A673 (cell line): ENCODE data around the gene RIMKLA. TPM values are rescaled to one million over a fixed set of nuclear protein-coding genes. Genes with fewer than 3 reads are reported as not detected.

Experiments
- BruUV-seq: library from RNA; stranded (reverse); fragments of 400-500 nt; replicated peaks from 2 replicates; lab custom pipeline; 2021; lab: Mats Ljungman, UMichigan
- CTCF ChIA-PET: fragments of 300-600 bp; sonication (Branson Sonifier 250); formaldehyde crosslinking; loops from one replicate; lab custom pipeline; 2022; ENCODE audit warnings: antibody characterized with exemption; lab: Charles Lee
- POLR2A ChIA-PET: fragments of 300-600 bp; sonication (Branson Sonifier 250); formaldehyde crosslinking; loops from one replicate; lab custom pipeline; 2022; ENCODE audit warnings: antibody characterized with exemption; ENCODE audit not compliant: low non-redundant PET; lab: Charles Lee
- DNase-seq: peaks from one replicate; pipeline ENCODE4 v3.0.0-alpha.2; 2015; ENCODE audit warnings: low spot score
- H3K27ac ChIP-seq: fragments of 200-600 bp; sonication (generic); 2 replicates; pipeline ENCODE4 v1.5.1; 2016; ENCODE audit warnings: mixed run types, low read depth, mild to moderate bottlenecking, mixed read lengths, antibody characterized with exemption, low read length; ENCODE audit not compliant: poor library complexity, severe bottlenecking
- H3K27me3 ChIP-seq: fragments of 200-600 bp; sonication (generic); replicated peaks from 2 replicates; pipeline ENCODE4 v1.6.1; 2017; ENCODE audit warnings: mixed run types, low read depth, mild to moderate bottlenecking, mixed read lengths, antibody characterized with exemption, low read length; ENCODE audit not compliant: insufficient read depth, poor library complexity
- H3K36me3 ChIP-seq: fragments of 200-600 bp; sonication (generic); 2 replicates; pipeline ENCODE4 v1.6.1; 2016; ENCODE audit warnings: mixed run types, mild to moderate bottlenecking, mixed read lengths, antibody characterized with exemption, low read length; ENCODE audit not compliant: insufficient read depth, poor library complexity, severe bottlenecking
- H3K4me1 ChIP-seq: fragments of 200-600 bp; sonication (generic); 2 replicates; pipeline ENCODE4 v1.6.1; 2017; ENCODE audit warnings: mixed run types, mild to moderate bottlenecking, mixed read lengths, antibody characterized with exemption, low read length; ENCODE audit not compliant: insufficient read depth, poor library complexity, severe bottlenecking
- H3K4me3 ChIP-seq: fragments of 200-600 bp; sonication (generic); 2 replicates; pipeline ENCODE4 v1.5.1; 2016; ENCODE audit warnings: low read depth, mixed run types, mild to moderate bottlenecking, mixed read lengths, low read length; ENCODE audit not compliant: poor library complexity, severe bottlenecking
- H3K9me3 ChIP-seq: fragments of 200-600 bp; sonication (generic); 2 replicates; pipeline ENCODE4 v1.6.1; 2016; ENCODE audit warnings: mixed run types, low read depth, mild to moderate bottlenecking, mixed read lengths, antibody characterized with exemption, low read length; ENCODE audit not compliant: poor library complexity, severe bottlenecking
- CTCF ChIP-seq: fragments of 300-800, 200-600 bp; sonication (generic); conservative IDR thresholded peaks from 2 replicates; pipeline ENCODE4 v1.5.1; 2017; ENCODE audit warnings: low read depth, mild to moderate bottlenecking, antibody characterized with exemption, low read length, moderate library complexity, mixed read lengths
- EZH2 ChIP-seq: fragments of 200-600 bp; sonication (generic); IDR thresholded peaks from 2 replicates; pipeline ENCODE4 v1.6.1; 2017; ENCODE audit warnings: borderline replicate concordance, low read depth, mild to moderate bottlenecking, mixed read lengths, antibody characterized with exemption, low read length; ENCODE audit not compliant: poor library complexity, severe bottlenecking
- intact Hi-C: fragments of 100-400 bp; cut with micrococcal nuclease; formaldehyde crosslinking; loops from one replicate; pipeline ENCODE4 v1.10.0; 2022; ENCODE audit not compliant: unreplicated experiment
- total RNA-seq: library from RNA; stranded (reverse); gene quantifications from 2 replicates; pipeline ENCODE4 v1.2.3, GENCODE V29; 2021

The RIMKLA gene
- total RNA-seq, 1 experiment from 2014 or later, result 0.24 TPM

GRCh38 chr1:42369471-42369870 is 11.1 kb upstream of the RIMKLA start:
- Histone ChIP-seq H3K36me3 (no peaks in the 10 kb centered on the region), H3K4me3 (no peak overlapping the region), H3K27me3 (peaks cover 20% of the 10 kb centered on the region), H3K27ac (no peak overlapping the region), H3K4me1 (no peaks in the 10 kb centered on the region), H3K9me3 (no peaks in the 10 kb centered on the region)
- POLR2A ChIA-PET, result no interaction called here
- BruUV-seq, result no TSS peak
- intact Hi-C loops, result no loop called here
- CTCF ChIA-PET, result no interaction called here
- no peak for DNase-seq
- TF ChIP-seq EZH2 (no peak), CTCF (no peak)

GRCh38 chr1:42370876-42371549 is 9.6 kb upstream of the RIMKLA start:
- no peak overlapping the region for H3K4me3 ChIP-seq
- no peaks in the 10 kb centered on the region for H3K4me1 ChIP-seq
- ChIA-PET POLR2A (no interaction called here), CTCF (no interaction called here)
- BruUV-seq, result no TSS peak
- H3K9me3 ChIP-seq, result no peaks in the 10 kb centered on the region
- no peaks in the 10 kb centered on the region for H3K36me3 ChIP-seq
- H3K27me3 ChIP-seq, result peaks cover 20% of the 10 kb centered on the region
- DNase-seq, result no peak
- intact Hi-C loops, result no loop called here
- no peak overlapping the region for H3K27ac ChIP-seq
- TF ChIP-seq CTCF (no peak), EZH2 (no peak)

- Histone ChIP-seq H3K36me3 (no peaks in the 10 kb centered on the region), H3K4me1 (no peaks in the 10 kb centered on the region), H3K27me3 (peaks cover 24% of the 10 kb centered on the region), H3K9me3 (no peaks in the 10 kb centered on the region), H3K27ac (no peak overlapping the region), H3K4me3 (no peak overlapping the region)
- TF ChIP-seq EZH2 (no peak), CTCF (no peak)
- intact Hi-C loops, result no loop called here
- BruUV-seq, result no TSS peak
- no peak for DNase-seq
- CTCF ChIA-PET, result no interaction called here
- POLR2A ChIA-PET, result no interaction called here
These were observed 7.8 kb upstream of the RIMKLA start for GRCh38 chr1:42372796-42373195.
